OCI-LY1 (cell line): Measurements from ENCODE around the gene CUTA.

Source experiments
- H2AFZ ChIP-seq: fragments of 200-600 bp; sonication (generic), shearing (Covaris generic); 2 replicates; pipeline ENCODE4 v1.6.0; 2014; ENCODE audit warnings: antibody characterized with exemption, mild to moderate bottlenecking, low read length
- H3F3A ChIP-seq: fragments of 200-600 bp; sonication (generic), shearing (Covaris generic); 2 replicates; pipeline ENCODE4 v1.6.0; 2014; ENCODE audit warnings: mild to moderate bottlenecking, antibody characterized with exemption, low read length, moderate library complexity; ENCODE audit not compliant: insufficient read depth
- H3K27ac ChIP-seq: fragments of 200-600 bp; sonication (generic); 2 replicates; pipeline ENCODE4 v1.5.1; 2014; ENCODE audit warnings: low read length, mixed run types, mild to moderate bottlenecking, low read depth; ENCODE audit not compliant: poor library complexity, severe bottlenecking
- H3K27me3 ChIP-seq: fragments of 200-600 bp; sonication (generic); 2 replicates; pipeline ENCODE4 v1.6.0; 2014; ENCODE audit warnings: antibody characterized with exemption, mild to moderate bottlenecking, low read length, moderate library complexity; ENCODE audit not compliant: insufficient read depth
- H3K36me3 ChIP-seq: fragments of 200-600 bp; sonication (generic); 2 replicates; pipeline ENCODE4 v1.6.1; 2014; ENCODE audit warnings: mild to moderate bottlenecking, antibody characterized with exemption, low read length, moderate library complexity, mixed read lengths; ENCODE audit not compliant: insufficient read depth
- H3K4me1 ChIP-seq: fragments of 200-600 bp; sonication (generic); 2 replicates; pipeline ENCODE4 v1.5.1; 2014; ENCODE audit warnings: mild to moderate bottlenecking, low read length, moderate library complexity; ENCODE audit not compliant: insufficient read depth, severe bottlenecking
- H3K4me2 ChIP-seq: fragments of 200-600 bp; sonication (generic), shearing (Covaris generic); 2 replicates; pipeline ENCODE4 v1.6.1; 2014; ENCODE audit warnings: low read length
- H3K4me3 ChIP-seq: fragments of 200-600 bp; sonication (generic); 2 replicates; pipeline ENCODE4 v1.5.1; 2014; ENCODE audit warnings: low read length, low read depth, mild to moderate bottlenecking, mixed read lengths; ENCODE audit not compliant: poor library complexity, severe bottlenecking
- H3K79me2 ChIP-seq: fragments of 200-600 bp; shearing (Covaris generic); 2 replicates; pipeline ENCODE4 v1.6.1; 2016; ENCODE audit warnings: mixed run types, low read length, mixed read lengths; ENCODE audit not compliant: insufficient read depth
- H3K9ac ChIP-seq: fragments of 200-600 bp; sonication (generic), shearing (Covaris generic); 2 replicates; pipeline ENCODE4 v1.6.1; 2014; ENCODE audit warnings: mild to moderate bottlenecking, low read length, mixed read lengths
- H3K9me2 ChIP-seq: fragments of 200-600 bp; sonication (generic), shearing (Covaris generic); 2 replicates; pipeline ENCODE4 v1.6.1; 2014; ENCODE audit warnings: low read depth, mild to moderate bottlenecking, low read length, mixed read lengths
- H3K9me3 ChIP-seq: fragments of 200-600 bp; shearing (Covaris generic); 2 replicates; pipeline ENCODE4 v1.6.1; 2014; ENCODE audit warnings: low read length, mixed read lengths
- H4K20me1 ChIP-seq: fragments of 200-600 bp; sonication (generic), shearing (Covaris generic); 2 replicates; pipeline ENCODE4 v1.6.0; 2016; ENCODE audit warnings: mild to moderate bottlenecking, low read length; ENCODE audit not compliant: insufficient read depth
- CTCF ChIP-seq: fragments of 200-600 bp; sonication (generic), shearing (Covaris generic); IDR thresholded peaks from 2 replicates; pipeline ENCODE4 v1.5.1; 2017; ENCODE audit warnings: mild to moderate bottlenecking, antibody characterized with exemption, low read length, moderate library complexity, mixed read lengths
- EZH2 ChIP-seq: fragments of 200-600 bp; sonication (generic), shearing (Covaris generic); IDR thresholded peaks from 2 replicates; pipeline ENCODE4 v1.8.0; 2017; ENCODE audit warnings: borderline replicate concordance, mixed run types, mild to moderate bottlenecking, antibody characterized with exemption, low read length, moderate library complexity, mixed read lengths

CUTA gene

DNA sequence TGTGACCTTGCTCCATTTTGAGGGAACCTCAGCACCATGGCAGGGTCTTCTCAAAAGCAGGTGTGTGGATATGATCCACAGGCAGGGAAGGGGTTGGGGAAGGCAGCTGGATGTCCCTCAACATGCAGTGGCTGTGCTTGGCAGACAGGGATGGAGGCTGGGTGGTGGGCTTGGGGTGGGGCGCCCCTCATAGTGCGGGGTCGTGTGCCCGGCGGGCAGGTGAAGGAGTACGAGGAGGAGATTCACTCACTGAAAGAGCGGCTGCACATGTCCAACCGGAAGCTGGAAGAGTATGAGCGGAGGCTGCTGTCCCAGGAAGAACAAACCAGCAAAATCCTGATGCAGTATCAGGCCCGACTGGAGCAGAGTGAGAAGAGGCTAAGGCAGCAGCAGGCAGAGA, 28.4 kb upstream of the CUTA start:
- H3F3A ChIP-seq: no peaks in the 10 kb centered on the region
- no peaks in the 10 kb centered on the region for H3K79me2 ChIP-seq
- no peaks in the 10 kb centered on the region for H3K4me1 ChIP-seq
- H3K36me3 ChIP-seq: peaks cover 10% of the 10 kb centered on the region; the same call in 1 of the 2 replicates
- no peaks in the 10 kb centered on the region for H4K20me1 ChIP-seq
- no peaks in the 10 kb centered on the region for H3K9me3 ChIP-seq
- TF ChIP-seq CTCF: no peak
- no peak for TF ChIP-seq EZH2
- no peak overlapping the region for H3K4me3 ChIP-seq
- H2AFZ ChIP-seq: no peak overlapping the region
- no peak overlapping the region for H3K27ac ChIP-seq
- no peaks in the 10 kb centered on the region for H3K9me2 ChIP-seq
- no peak overlapping the region for H3K9ac ChIP-seq
- H3K4me2 ChIP-seq: no peak overlapping the region
- no peaks in the 10 kb centered on the region for H3K27me3 ChIP-seq

DNA sequence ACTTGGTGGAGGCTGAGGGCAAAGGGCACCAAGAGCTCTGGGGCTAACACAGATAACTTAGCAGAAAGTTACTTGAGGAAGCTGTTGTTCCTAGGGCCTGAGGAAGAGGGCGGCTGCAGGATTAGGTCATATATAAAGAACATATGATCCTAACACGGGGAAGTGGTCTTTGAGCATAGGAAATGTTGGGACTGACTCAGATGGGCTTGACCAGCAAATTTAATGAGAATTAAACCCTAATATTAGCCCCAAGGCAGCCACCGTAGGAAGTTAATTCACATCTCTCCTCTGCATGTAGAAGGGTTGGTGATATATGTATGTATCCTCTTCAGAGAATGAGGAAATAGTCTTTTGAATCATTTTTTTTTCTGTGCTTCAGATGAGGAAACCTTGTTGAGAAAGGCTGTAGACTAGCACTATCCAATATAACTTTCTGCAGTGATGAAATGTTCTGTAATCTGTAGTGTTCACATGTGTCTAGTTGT, 27.3 kb upstream of the CUTA start:
- Histone ChIP-seq H3K9me2 (no peaks in the 10 kb centered on the region), H4K20me1 (no peaks in the 10 kb centered on the region), H3K4me2 (no peak overlapping the region), H3K27ac (no peak overlapping the region), H3K9ac (no peak overlapping the region), H3K4me1 (no peaks in the 10 kb centered on the region), H3K36me3 (peaks cover 14% of the 10 kb centered on the region; the same call in 1 of the 2 replicates), H2AFZ (no peak overlapping the region), H3K9me3 (no peaks in the 10 kb centered on the region), H3K4me3 (no peak overlapping the region), H3K79me2 (no peaks in the 10 kb centered on the region), H3F3A (no peaks in the 10 kb centered on the region), H3K27me3 (no peaks in the 10 kb centered on the region)
- TF ChIP-seq CTCF: no peak
- TF ChIP-seq EZH2: no peak

- TF ChIP-seq CTCF (no peak), EZH2 (no peak)
- Histone ChIP-seq H3K79me2 (no peaks in the 10 kb centered on the region), H3K9ac (no peak overlapping the region), H3K9me3 (no peaks in the 10 kb centered on the region), H3K4me2 (no peak overlapping the region), H3K4me1 (no peaks in the 10 kb centered on the region), H3K4me3 (no peak overlapping the region), H4K20me1 (no peaks in the 10 kb centered on the region), H2AFZ (no peak overlapping the region), H3F3A (no peaks in the 10 kb centered on the region), H3K27ac (no peak overlapping the region), H3K36me3 (peaks cover 15% of the 10 kb centered on the region), H3K9me2 (no peaks in the 10 kb centered on the region), H3K27me3 (no peaks in the 10 kb centered on the region)
Measured at GRCh38 chr6:33443619-33444504, 26.0 kb upstream of the CUTA start.
